Measurements from ENCODE around the gene QRICH1.

QRICH1 gene

DNA sequence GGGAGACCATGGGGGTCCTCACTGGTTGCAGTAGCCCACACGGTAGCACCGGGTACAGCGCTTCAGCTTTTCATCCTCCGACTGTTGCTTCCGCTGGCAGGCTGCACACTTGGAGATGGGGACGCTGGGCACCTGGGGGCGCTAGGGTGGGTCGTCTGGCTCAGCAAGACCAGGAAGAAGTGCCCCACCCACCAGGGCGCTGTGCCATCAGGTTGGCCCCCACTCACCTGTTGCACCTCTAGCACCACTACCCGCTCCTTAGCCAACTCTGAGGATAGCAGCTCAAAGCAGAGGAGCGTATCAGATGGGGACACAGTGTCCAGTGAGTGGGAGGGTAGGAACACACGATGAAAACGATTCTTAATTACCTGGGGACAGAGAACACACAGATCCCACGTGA lies 18.4 kb upstream of the QRICH1 start:
- Histone ChIP-seq H3K9me3 (ENCODE audit: control insufficient read depth, low read depth, low read length) (no peaks in the 10 kb centered on the region), H3K27ac (ENCODE audit: low read length) (no peak overlapping the region), H3K9ac (ENCODE audit: low read length) (no peak overlapping the region), H3K36me3 (ENCODE audit: control insufficient read depth, low read depth, low read length) (peaks cover 80% of the 10 kb centered on the region), H3K4me1 (ENCODE audit: control insufficient read depth, low read depth, low read length) (no peaks in the 10 kb centered on the region), H3K4me3 (ENCODE audit: low read length) (no peak overlapping the region), H3K27me3 (ENCODE audit: control insufficient read depth, insufficient read depth, low read length) (no peaks in the 10 kb centered on the region)

DNA sequence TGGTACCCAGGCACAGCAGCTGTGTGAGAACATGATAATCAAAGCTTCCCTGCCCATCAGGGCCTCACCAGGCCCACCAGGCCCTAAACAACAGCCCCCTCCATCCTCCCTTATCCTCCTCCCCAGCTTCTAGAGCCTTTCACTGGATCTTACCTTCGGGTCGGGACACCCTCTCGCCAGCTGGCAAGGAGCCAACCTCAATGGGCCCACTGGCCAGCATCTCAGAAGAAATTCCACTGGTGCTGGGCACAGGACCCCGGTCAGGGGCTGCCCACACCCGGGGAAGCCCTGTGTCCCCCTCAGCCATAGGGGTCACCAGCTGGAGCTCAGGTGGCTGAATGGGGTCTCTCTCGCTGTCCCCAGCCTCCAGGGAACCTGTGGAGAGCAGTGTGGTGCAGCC lies 17.5 kb upstream of the QRICH1 start:
- H3K27me3 ChIP-seq (ENCODE audit: control insufficient read depth, insufficient read depth, low read length): no peaks in the 10 kb centered on the region
- H3K9me3 ChIP-seq (ENCODE audit: control insufficient read depth, low read depth, low read length): no peaks in the 10 kb centered on the region
- no peak overlapping the region for H3K9ac ChIP-seq (ENCODE audit: low read length)
- no peaks in the 10 kb centered on the region for H3K4me1 ChIP-seq (ENCODE audit: control insufficient read depth, low read depth, low read length)
- H3K27ac ChIP-seq (ENCODE audit: low read length): no peak overlapping the region
- H3K36me3 ChIP-seq (ENCODE audit: control insufficient read depth, low read depth, low read length): peaks cover 72% of the 10 kb centered on the region
- H3K4me3 ChIP-seq (ENCODE audit: low read length): no peak overlapping the region

DNA sequence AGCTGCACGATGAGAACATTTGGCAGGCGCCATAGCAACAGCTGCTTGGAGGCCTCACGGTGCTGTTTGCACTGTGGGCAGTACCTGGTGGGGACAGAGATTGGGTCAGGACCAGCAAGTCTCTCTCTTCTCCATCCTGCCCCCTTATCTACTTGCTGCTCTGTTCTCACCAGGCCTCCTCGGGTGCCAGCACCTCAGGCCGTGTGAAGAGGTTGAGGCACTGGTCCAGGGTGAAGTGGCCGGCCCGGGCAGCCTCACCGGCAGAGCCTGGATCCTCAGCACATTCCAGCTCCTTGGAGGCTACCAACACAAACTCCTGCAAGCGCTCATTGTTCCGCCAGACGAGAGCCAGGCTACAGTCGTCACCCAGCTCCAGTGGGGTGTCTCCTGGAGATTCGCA lies 16.9 kb upstream of the QRICH1 start:
- Histone ChIP-seq H3K4me1 (ENCODE audit: control insufficient read depth, low read depth, low read length) (no peaks in the 10 kb centered on the region), H3K27me3 (ENCODE audit: control insufficient read depth, insufficient read depth, low read length) (no peaks in the 10 kb centered on the region), H3K27ac (ENCODE audit: low read length) (no peak overlapping the region), H3K9ac (ENCODE audit: low read length) (no peak overlapping the region), H3K9me3 (ENCODE audit: control insufficient read depth, low read depth, low read length) (no peaks in the 10 kb centered on the region), H3K4me3 (ENCODE audit: low read length) (no peak overlapping the region), H3K36me3 (ENCODE audit: control insufficient read depth, low read depth, low read length) (peaks cover 66% of the 10 kb centered on the region)

DNA sequence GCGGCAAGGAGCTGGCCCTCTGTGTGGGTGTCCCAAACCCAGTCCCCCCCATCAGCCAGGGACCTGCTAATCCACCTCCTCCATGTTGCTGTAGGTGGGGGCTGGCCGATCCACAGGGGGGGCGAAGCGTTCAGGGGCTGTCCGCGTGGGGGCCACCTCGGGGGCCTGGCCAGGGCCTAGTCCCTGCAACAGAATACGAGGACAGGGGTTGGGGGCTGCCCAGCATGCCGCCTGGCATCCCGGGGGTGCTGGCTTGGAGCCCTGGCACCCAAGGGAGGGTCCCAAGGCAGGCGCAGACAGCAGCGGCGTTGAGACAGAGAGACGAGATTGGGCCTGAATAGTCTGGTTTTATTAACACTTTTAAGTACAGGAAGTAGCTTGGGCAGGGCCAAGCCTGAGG lies 14.5 kb upstream of the QRICH1 start:
- H3K36me3 ChIP-seq (ENCODE audit: control insufficient read depth, low read depth, low read length): peaks cover 44% of the 10 kb centered on the region
- no peaks in the 10 kb centered on the region for H3K9me3 ChIP-seq (ENCODE audit: control insufficient read depth, low read depth, low read length)
- no peak overlapping the region for H3K27ac ChIP-seq (ENCODE audit: low read length)
- H3K4me3 ChIP-seq (ENCODE audit: low read length): no peak overlapping the region
- peaks cover 5% of the 10 kb centered on the region for H3K4me1 ChIP-seq (ENCODE audit: control insufficient read depth, low read depth, low read length)
- no peak overlapping the region for H3K9ac ChIP-seq (ENCODE audit: low read length)
- H3K27me3 ChIP-seq (ENCODE audit: control insufficient read depth, insufficient read depth, low read length): no peaks in the 10 kb centered on the region

DNA sequence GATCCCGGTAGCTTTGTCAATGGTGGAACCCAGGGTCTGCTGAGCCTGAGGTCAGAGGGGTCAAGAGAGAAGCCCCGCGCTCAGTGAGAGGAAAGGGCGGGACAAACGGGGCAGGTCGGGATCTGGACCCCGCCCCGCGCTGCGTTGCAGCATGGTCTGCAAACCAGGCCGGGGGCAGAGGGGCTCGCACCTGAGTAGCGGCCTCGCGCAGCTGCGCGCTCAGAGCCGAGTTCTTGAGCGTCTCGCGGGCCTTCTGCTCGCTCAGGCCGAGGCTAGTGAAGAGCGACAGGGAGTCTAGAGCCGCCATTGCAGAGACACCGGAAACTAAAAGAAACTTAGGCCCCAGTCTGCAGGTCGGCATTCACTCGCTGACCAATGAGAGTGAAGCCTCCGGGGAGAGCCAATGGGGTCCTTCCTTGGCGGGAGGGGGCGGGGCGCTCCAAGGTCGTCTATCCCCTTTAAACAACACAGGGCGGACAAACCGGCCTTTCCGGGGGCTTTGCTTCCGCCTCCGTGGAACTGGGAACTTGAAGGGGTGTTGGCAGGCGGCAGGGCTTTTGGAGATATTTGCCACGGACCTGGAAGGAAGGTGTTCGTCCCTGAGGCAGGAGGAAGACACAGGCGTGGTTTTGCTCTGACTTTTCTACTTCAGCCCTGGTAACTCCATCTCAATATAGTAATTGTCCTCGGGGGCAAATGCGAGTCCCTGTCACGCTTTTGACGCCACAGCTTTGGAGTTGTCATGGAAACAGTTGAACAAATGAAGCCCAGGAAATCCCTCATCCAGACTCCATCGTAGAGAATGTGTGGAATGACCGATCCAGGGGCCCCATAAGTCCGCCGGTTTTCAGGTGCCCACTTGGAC lies 10.8 kb upstream of the QRICH1 start, which contains the start of gene QARS1:
QARS1 (minus strand) TSS at position 331 of the 865 bp plus-strand sequence; CDS start at position 307, 24 bp downstream.
- no peaks in the 10 kb centered on the region for H3K27me3 ChIP-seq (ENCODE audit: control insufficient read depth, insufficient read depth, low read length)
- H3K4me3 ChIP-seq (ENCODE audit: low read length): peak within 1 kb of the TSS; percentile 76
- H3K27ac ChIP-seq (ENCODE audit: low read length): peak within 1 kb of the TSS; percentile 98
- peaks cover 5% of the 10 kb centered on the region for H3K4me1 ChIP-seq (ENCODE audit: control insufficient read depth, low read depth, low read length)
- peak within 1 kb of the TSS; percentile 95 for H3K9ac ChIP-seq (ENCODE audit: low read length)
- no peaks in the 10 kb centered on the region for H3K9me3 ChIP-seq (ENCODE audit: control insufficient read depth, low read depth, low read length)
- peaks cover 46% of the 10 kb centered on the region for H3K36me3 ChIP-seq (ENCODE audit: control insufficient read depth, low read depth, low read length)

DNA sequence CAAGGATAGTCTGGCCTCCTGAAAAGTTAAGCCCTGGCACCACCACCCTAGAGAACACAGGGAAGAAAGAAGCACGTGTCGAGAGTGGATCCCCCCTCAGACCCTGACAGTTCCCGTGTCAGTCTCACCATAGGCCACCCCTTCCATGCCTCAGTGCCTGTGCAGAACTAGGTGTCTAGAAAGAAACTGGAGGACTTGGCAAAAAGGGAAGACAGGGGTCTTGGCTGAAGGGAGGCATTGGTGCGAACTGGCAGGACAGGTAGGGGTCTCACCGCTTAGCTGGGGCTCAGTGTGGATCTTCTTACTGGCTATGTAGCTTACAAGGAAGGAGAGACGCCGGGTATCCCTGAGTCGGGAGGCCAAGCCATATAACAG lies 10.2 kb upstream of the QRICH1 start:
- Histone ChIP-seq H3K36me3 (ENCODE audit: control insufficient read depth, low read depth, low read length) (peaks cover 46% of the 10 kb centered on the region), H3K27ac (ENCODE audit: low read length) (peak overlapping the region; percentile 98)

DNA sequence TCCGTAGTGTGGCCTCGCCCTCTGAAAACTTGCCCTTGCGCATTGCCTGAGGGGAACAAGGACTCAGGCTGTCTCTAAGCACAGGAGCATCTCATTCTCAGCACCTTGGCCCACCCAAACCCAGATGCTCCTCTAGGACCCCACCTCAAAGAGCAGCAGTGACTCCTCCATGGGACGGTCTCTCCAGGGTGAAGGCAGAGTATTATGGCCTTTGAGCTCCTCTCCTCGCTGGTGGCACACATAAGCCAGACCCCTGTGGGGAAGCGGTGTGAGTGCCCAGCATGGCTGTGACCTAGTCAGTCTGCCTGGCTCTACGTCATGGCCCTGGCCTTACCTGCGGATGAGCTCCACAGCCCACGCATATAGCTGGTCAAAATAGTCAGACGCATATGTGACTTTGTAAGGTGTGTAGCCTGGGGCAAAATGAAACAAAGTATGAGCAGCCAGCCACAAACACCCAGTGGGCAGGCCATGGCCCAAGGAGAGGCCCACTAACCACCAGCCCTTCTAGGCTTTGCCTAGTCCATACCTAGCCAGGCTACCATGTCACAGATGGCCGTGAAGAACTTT lies 6.3 kb upstream of the QRICH1 start:
- Histone ChIP-seq H3K27ac (ENCODE audit: low read length) (no peak overlapping the region), H3K4me1 (ENCODE audit: control insufficient read depth, low read depth, low read length) (peaks cover 5% of the 10 kb centered on the region), H3K9ac (ENCODE audit: low read length) (no peak overlapping the region), H3K36me3 (ENCODE audit: control insufficient read depth, low read depth, low read length) (peaks cover 60% of the 10 kb centered on the region), H3K9me3 (ENCODE audit: control insufficient read depth, low read depth, low read length) (no peaks in the 10 kb centered on the region), H3K27me3 (ENCODE audit: control insufficient read depth, insufficient read depth, low read length) (no peaks in the 10 kb centered on the region), H3K4me3 (ENCODE audit: low read length) (no peak overlapping the region)

More for the DNA sequence above, 10.2 kb upstream of the QRICH1 start:
- Histone ChIP-seq H3K4me3 (ENCODE audit: low read length) (peak overlapping the region; percentile 76), H3K4me1 (ENCODE audit: control insufficient read depth, low read depth, low read length) (peaks cover 5% of the 10 kb centered on the region), H3K9ac (ENCODE audit: low read length) (peak overlapping the region; percentile 95), H3K9me3 (ENCODE audit: control insufficient read depth, low read depth, low read length) (no peaks in the 10 kb centered on the region), H3K27me3 (ENCODE audit: control insufficient read depth, insufficient read depth, low read length) (no peaks in the 10 kb centered on the region)

DNA sequence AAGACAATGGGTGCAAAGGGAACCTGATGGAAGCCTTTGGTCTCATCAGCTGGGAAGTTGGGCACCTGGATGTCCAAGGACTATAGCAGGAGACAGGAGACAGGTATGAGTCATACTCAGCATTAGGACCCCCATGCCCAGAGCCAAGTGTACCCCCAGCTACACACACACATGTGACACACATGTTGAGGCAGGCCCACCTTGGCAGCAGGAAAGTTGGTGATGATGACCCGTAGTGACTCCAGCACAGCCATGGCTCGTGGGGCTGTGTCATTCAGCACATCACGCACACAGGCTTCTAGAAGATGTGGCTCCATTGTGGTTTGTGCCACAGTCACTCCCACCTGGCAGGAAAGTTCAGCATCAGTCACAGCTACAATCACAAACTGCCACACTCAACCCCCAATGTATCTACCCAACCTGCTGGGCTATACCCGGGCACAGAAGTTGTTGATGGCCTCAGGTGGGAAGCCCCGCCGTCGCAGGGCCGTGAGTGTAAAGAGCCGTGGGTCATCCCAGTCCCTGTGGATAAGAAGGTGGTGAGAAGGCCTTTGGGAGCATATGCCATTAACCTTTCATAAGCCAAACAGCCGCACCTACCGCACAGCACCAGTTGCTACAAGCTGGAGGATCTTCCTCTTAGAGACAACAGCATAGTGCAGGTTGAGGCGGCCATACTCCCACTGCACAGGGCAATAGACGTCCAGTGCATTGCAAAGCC lies 5.2 kb upstream of the QRICH1 start:
- H3K9ac ChIP-seq (ENCODE audit: low read length): no peak overlapping the region
- no peaks in the 10 kb centered on the region for H3K9me3 ChIP-seq (ENCODE audit: control insufficient read depth, low read depth, low read length)
- H3K4me1 ChIP-seq (ENCODE audit: control insufficient read depth, low read depth, low read length): peaks cover 5% of the 10 kb centered on the region
- H3K36me3 ChIP-seq (ENCODE audit: control insufficient read depth, low read depth, low read length): peaks cover 60% of the 10 kb centered on the region
- H3K27me3 ChIP-seq (ENCODE audit: control insufficient read depth, insufficient read depth, low read length): no peaks in the 10 kb centered on the region
- no peak overlapping the region for H3K4me3 ChIP-seq (ENCODE audit: low read length)
- no peak overlapping the region for H3K27ac ChIP-seq (ENCODE audit: low read length)

DNA sequence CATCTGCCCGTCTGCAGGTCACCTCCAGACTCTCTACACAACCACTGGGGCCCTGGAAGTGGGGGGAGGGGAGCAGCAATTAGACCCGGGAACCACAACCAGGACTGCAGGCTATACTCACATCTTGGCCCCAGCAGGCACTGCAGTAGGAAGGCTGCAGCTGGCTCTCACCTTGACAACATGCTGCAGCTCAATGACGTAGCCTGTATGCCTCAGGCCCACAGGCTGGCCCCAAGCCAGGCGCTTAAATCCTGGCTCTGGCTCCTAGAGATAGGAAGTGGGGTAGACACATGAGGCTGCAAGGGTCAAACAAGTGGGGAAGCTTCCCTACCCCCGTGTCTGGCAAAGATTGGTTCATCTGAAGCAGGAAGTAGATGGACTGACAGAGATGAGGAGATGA lies 4.6 kb upstream of the QRICH1 start:
- H3K4me1 ChIP-seq (ENCODE audit: control insufficient read depth, low read depth, low read length): no peaks in the 10 kb centered on the region
- no peak overlapping the region for H3K27ac ChIP-seq (ENCODE audit: low read length)
- H3K4me3 ChIP-seq (ENCODE audit: low read length): no peak overlapping the region

DNA sequence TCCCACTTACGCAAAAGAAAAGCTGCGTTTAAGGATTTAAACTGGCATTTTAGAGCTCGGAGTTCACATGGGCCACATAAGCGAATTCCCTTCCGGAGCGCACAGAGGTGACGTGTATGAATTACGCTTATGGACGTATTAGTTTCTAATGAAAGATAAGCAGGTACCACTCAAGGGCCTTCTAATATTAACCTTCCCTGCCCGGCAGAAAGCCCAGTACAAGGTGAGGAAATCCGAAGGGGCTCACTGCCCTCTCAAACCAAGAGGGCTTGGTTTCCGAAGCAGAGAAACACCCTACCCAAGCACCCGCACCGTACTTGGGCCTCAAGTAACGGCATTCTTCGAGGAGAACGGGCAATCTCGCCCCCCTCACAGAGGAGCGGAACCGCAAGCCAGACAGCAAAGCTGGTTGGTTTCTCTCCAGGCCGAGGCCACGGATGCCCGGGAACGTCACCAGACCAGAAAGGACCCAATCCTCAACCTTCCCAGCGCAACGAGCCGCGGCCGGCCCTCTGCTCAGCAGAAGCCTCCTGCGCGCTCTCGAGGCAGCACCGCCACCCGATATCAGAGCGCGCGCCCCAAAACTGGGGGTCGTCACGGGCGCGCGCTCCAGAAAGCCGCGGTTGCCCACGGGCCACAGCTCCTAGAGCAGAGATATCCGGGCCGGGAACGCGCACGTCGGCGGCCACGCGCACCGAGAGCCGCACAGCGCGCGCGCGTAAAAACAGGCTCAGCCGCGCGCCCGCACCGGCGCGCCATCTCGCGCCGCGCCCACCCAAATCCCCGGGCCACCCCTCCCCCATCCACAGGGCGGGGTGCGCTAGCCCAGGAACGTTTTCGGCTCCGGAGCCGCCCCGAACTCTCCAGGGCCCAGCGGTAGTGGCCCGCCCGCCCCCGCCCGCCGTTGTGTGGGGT lies 676 bp downstream of the QRICH1 start:
- no peaks in the 10 kb centered on the region for H3K27me3 ChIP-seq (ENCODE audit: control insufficient read depth, insufficient read depth, low read length)
- peak overlapping the region; percentile 97 for H3K4me3 ChIP-seq (ENCODE audit: low read length)
- H3K9me3 ChIP-seq (ENCODE audit: control insufficient read depth, low read depth, low read length): no peaks in the 10 kb centered on the region
- H3K36me3 ChIP-seq (ENCODE audit: control insufficient read depth, low read depth, low read length): peaks cover 13% of the 10 kb centered on the region
- peak overlapping the region; percentile 77 for H3K27ac ChIP-seq (ENCODE audit: low read length)
- peak overlapping the region; percentile 89 for H3K9ac ChIP-seq (ENCODE audit: low read length)
- H3K4me1 ChIP-seq (ENCODE audit: control insufficient read depth, low read depth, low read length): peaks cover 7% of the 10 kb centered on the region

More for the DNA sequence above, 4.6 kb upstream of the QRICH1 start:
- H3K9ac ChIP-seq (ENCODE audit: low read length): no peak overlapping the region
- H3K36me3 ChIP-seq (ENCODE audit: control insufficient read depth, low read depth, low read length): peaks cover 60% of the 10 kb centered on the region
- no peaks in the 10 kb centered on the region for H3K9me3 ChIP-seq (ENCODE audit: control insufficient read depth, low read depth, low read length)
- H3K27me3 ChIP-seq (ENCODE audit: control insufficient read depth, insufficient read depth, low read length): no peaks in the 10 kb centered on the region

DNA sequence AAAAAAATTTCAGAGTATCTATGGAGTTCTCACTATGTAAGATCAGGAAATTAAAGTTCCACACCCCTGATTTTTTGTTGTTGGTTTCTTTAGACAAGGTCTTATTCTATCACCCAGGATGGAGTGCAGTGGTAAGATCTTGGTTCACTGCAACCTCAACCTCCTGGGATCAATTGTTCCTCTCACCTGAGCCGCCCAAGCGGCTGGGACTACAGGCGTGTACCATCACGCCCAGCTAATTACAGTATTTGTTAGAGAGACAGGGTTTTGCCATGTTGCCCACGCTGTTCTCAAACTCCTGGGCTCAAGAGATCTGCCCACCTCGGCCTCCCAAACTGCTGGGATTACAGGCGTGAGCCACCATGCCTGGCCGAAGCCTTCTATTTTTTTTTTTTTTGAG lies 12.4 kb downstream of the QRICH1 start:
- no peaks in the 10 kb centered on the region for H3K27me3 ChIP-seq (ENCODE audit: control insufficient read depth, insufficient read depth, low read length)
- no peaks in the 10 kb centered on the region for H3K4me1 ChIP-seq (ENCODE audit: control insufficient read depth, low read depth, low read length)
- no peak overlapping the region for H3K9ac ChIP-seq (ENCODE audit: low read length)
- peaks cover 17% of the 10 kb centered on the region for H3K36me3 ChIP-seq (ENCODE audit: control insufficient read depth, low read depth, low read length)
- no peak overlapping the region for H3K4me3 ChIP-seq (ENCODE audit: low read length)
- no peak overlapping the region for H3K27ac ChIP-seq (ENCODE audit: low read length)
- no peaks in the 10 kb centered on the region for H3K9me3 ChIP-seq (ENCODE audit: control insufficient read depth, low read depth, low read length)
